Esophagus muscularis mucosa (tissue), 3 donors: ENCODE results near the gene TIMP4.

ENCODE experiments used
- CTCF ChIP-seq, 3 experiments: fragments of 200-600 bp in 2 of 3; fragments of 450-650 bp in 1 of 3; sonication (generic) in 2 of 3; IDR thresholded peaks; one replicate each; pipeline ENCODE4 v1.5.1; 2017 to 2019; ENCODE audit warnings: antibody characterized with exemption in 3 of 3, mild to moderate bottlenecking in 2 of 3, moderate library complexity in 1 of 3
- POLR2AphosphoS5 ChIP-seq, 2 donors: sonication (generic); formaldehyde crosslinking; IDR thresholded peaks; one replicate each; pipeline ENCODE4 v1.6.1; 2017; ENCODE audit warnings: antibody characterized with exemption in 2 of 2

DNA sequence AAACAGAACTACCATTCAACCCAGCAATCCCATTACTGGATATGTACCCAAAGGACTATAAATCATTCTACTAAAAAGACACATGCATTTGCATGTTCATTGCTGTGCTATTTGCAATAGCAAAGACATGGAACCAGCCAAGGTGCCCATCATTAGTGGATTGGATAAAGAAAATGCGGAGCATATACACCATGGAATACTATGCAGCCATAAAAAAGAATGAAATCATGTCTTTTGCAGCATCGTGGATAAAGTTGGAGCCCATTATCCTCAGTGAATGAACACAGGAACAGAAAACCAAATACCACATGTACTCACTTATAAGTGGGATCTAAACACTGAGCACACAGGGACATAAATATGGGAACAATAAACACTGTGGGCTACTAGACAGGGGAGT lies 43.1 kb upstream of the TIMP4 start:
- TF ChIP-seq POLR2AphosphoS5 (IDR thresholded peaks at IDR 0.05) (no peak), CTCF (IDR thresholded peaks at IDR 0.05) (no peak)
